Measurements from ENCODE around the gene BMF.
A peak's percentile ranks its signal among the peaks of the same experiment; 100 is the strongest.

BMF gene

GRCh38 chr15:40053079-40053830, 55.4 kb downstream of the BMF start:
- TF ChIP-seq CTCF (IDR thresholded peaks at IDR 0.05; ENCODE audit: low read depth, low read length, poor library complexity, severe bottlenecking): peak; percentile 43
- TF ChIP-seq EZH2phosphoT487 (IDR thresholded peaks at IDR 0.05; ENCODE audit: borderline replicate concordance, low read length): no peak
- Histone ChIP-seq H3K4me2 (ENCODE audit: low read length) (peak overlapping the region; percentile 96), H4K20me1 (ENCODE audit: control insufficient read depth, insufficient read depth, low read depth, low read length) (no peaks in the 10 kb centered on the region), H3K36me3 (ENCODE audit: control insufficient read depth, low read length) (peaks cover 15% of the 10 kb centered on the region), H3F3A (ENCODE audit: control insufficient read depth, insufficient read depth) (peaks cover 35% of the 10 kb centered on the region), H3K9me3 (ENCODE audit: control insufficient read depth, insufficient read depth, low read length) (no peaks in the 10 kb centered on the region), H3K4me1 (ENCODE audit: control insufficient read depth, low read length) (peaks cover 98% of the 10 kb centered on the region), H3K79me2 (ENCODE audit: control insufficient read depth, low read length) (peaks cover 6% of the 10 kb centered on the region; the same call in 1 of the 2 replicates), H3K9me2 (replicated peaks; ENCODE audit: control insufficient read depth, low read length) (no peaks in the 10 kb centered on the region), H3K27ac (ENCODE audit: low read depth, low read length) (peak overlapping the region; percentile 92), H3K27me3 (ENCODE audit: control insufficient read depth, low read length) (no peaks in the 10 kb centered on the region), H3K4me3 (ENCODE audit: low read length) (peak overlapping the region; percentile 67)

GRCh38 chr15:40052604-40053003, 56.1 kb downstream of the BMF start:
- TF ChIP-seq EZH2phosphoT487 (IDR thresholded peaks at IDR 0.05; ENCODE audit: borderline replicate concordance, low read length): no peak
- no peak for TF ChIP-seq CTCF (IDR thresholded peaks at IDR 0.05; ENCODE audit: low read depth, low read length, poor library complexity, severe bottlenecking)
- peaks cover 18% of the 10 kb centered on the region for H3K36me3 ChIP-seq (ENCODE audit: control insufficient read depth, low read length)
- H3K4me2 ChIP-seq (ENCODE audit: low read length): no peak overlapping the region
- no peaks in the 10 kb centered on the region for H4K20me1 ChIP-seq (ENCODE audit: control insufficient read depth, insufficient read depth, low read depth, low read length)
- peaks cover 6% of the 10 kb centered on the region; the same call in 1 of the 2 replicates for H3K79me2 ChIP-seq (ENCODE audit: control insufficient read depth, low read length)
- no peaks in the 10 kb centered on the region for H3K9me3 ChIP-seq (ENCODE audit: control insufficient read depth, insufficient read depth, low read length)
- H3K27ac ChIP-seq (ENCODE audit: low read depth, low read length): peak overlapping the region; percentile 3; the same call in 1 of the 2 replicates
- H3K4me3 ChIP-seq (ENCODE audit: low read length): no peak overlapping the region
- H3K4me1 ChIP-seq (ENCODE audit: control insufficient read depth, low read length): peaks cover 98% of the 10 kb centered on the region
- no peaks in the 10 kb centered on the region for H3K9me2 ChIP-seq (replicated peaks; ENCODE audit: control insufficient read depth, low read length)
- peaks cover 40% of the 10 kb centered on the region for H3F3A ChIP-seq (ENCODE audit: control insufficient read depth, insufficient read depth)
- H3K27me3 ChIP-seq (ENCODE audit: control insufficient read depth, low read length): no peaks in the 10 kb centered on the region

GRCh38 chr15:40051616-40052415, 56.9 kb downstream of the BMF start:
- H3K4me2 ChIP-seq (ENCODE audit: low read length): no peak overlapping the region
- H3K36me3 ChIP-seq (ENCODE audit: control insufficient read depth, low read length): peaks cover 22% of the 10 kb centered on the region
- TF ChIP-seq CTCF (IDR thresholded peaks at IDR 0.05; ENCODE audit: low read depth, low read length, poor library complexity, severe bottlenecking) (no peak), EZH2phosphoT487 (IDR thresholded peaks at IDR 0.05; ENCODE audit: borderline replicate concordance, low read length) (no peak)
- H3K4me1 ChIP-seq (ENCODE audit: control insufficient read depth, low read length): peaks cover 99% of the 10 kb centered on the region
- no peaks in the 10 kb centered on the region for H4K20me1 ChIP-seq (ENCODE audit: control insufficient read depth, insufficient read depth, low read depth, low read length)
- peak overlapping the region; percentile 7; the same call in 1 of the 2 replicates for H3K27ac ChIP-seq (ENCODE audit: low read depth, low read length)
- H3K27me3 ChIP-seq (ENCODE audit: control insufficient read depth, low read length): no peaks in the 10 kb centered on the region
- no peak overlapping the region for H3K4me3 ChIP-seq (ENCODE audit: low read length)
- no peaks in the 10 kb centered on the region for H3K9me2 ChIP-seq (replicated peaks; ENCODE audit: control insufficient read depth, low read length)
- H3F3A ChIP-seq (ENCODE audit: control insufficient read depth, insufficient read depth): peaks cover 41% of the 10 kb centered on the region
- H3K79me2 ChIP-seq (ENCODE audit: control insufficient read depth, low read length): peaks cover 6% of the 10 kb centered on the region; the same call in 1 of the 2 replicates
- H3K9me3 ChIP-seq (ENCODE audit: control insufficient read depth, insufficient read depth, low read length): no peaks in the 10 kb centered on the region

All from DOHH2 (cell line).